Measurements from ENCODE around the gene TBC1D22B.

- no peak for TF ChIP-seq CTCF (conservative IDR thresholded peaks at IDR 0.05; ENCODE audit: low read depth, low read length)
- TF ChIP-seq EZH2 (IDR thresholded peaks at IDR 0.05; ENCODE audit: low read length, unreplicated experiment) = no peak
Measured at GRCh38 chr6:37285861-37286311, 28.3 kb downstream of the TBC1D22B start.

Measured in PC-3 (cell line).